Esophagus muscularis mucosa (tissue), 4 donors: Measurements from ENCODE around the gene HIVEP1. TPM values are rescaled to one million over a fixed set of nuclear protein-coding genes. Genes with fewer than 3 reads are reported as not detected.

ENCODE experiments used
- DNase-seq: peaks from one replicate; pipeline ENCODE4 v3.0.0-alpha.2; 2017; ENCODE audit errors: extremely low spot score
- H3K27ac ChIP-seq, 4 donors: fragments of 200-600 bp; sonication (generic); replicated peaks in 1 of 4; 1 replicate in 3 of 4; 2 replicates in 1 of 4; pipeline ENCODE4 v1.5.1; 2016 to 2019; ENCODE audit warnings: mild to moderate bottlenecking in 1 of 4
- H3K27me3 ChIP-seq, 4 donors: fragments of 200-600 bp; sonication (generic); one replicate each; pipeline versions ENCODE4 v1.5.1 to v1.6.0; 2016 to 2019
- H3K36me3 ChIP-seq, 4 donors: fragments of 200-600 bp; sonication (generic); one replicate each; pipeline ENCODE4 v1.5.1; 2016 to 2019
- H3K4me1 ChIP-seq, 4 donors: fragments of 200-600 bp; sonication (generic); one replicate each; pipeline ENCODE4 v1.5.1; 2016 to 2019
- H3K4me3 ChIP-seq, 4 donors: fragments of 200-600 bp; sonication (generic); 1 replicate in 2 of 4; 2 replicates in 2 of 4; pipeline ENCODE4 v1.5.1; 2016 to 2019; ENCODE audit warnings: mild to moderate bottlenecking in 4 of 4, moderate library complexity in 1 of 4
- H3K9me3 ChIP-seq, 4 donors: fragments of 200-600 bp; sonication (generic); 1 replicate in 3 of 4; 2 replicates in 1 of 4; pipeline ENCODE4 v1.5.1; 2016 to 2019
- EP300 ChIP-seq: sonication (generic); formaldehyde crosslinking; IDR thresholded peaks from one replicate; pipeline ENCODE4 v1.6.1; 2017; ENCODE audit warnings: antibody characterized with exemption
- POLR2A ChIP-seq: fragments of 450-650 bp; IDR thresholded peaks from one replicate; pipeline ENCODE4 v1.6.1; 2017; ENCODE audit warnings: antibody characterized with exemption, moderate library complexity, mild to moderate bottlenecking, low read depth
- POLR2AphosphoS5 ChIP-seq, 2 donors: sonication (generic); formaldehyde crosslinking; IDR thresholded peaks; one replicate each; pipeline ENCODE4 v1.6.1; 2017; ENCODE audit warnings: antibody characterized with exemption in 2 of 2
- WGBS: methylation state at CpG from one replicate; pipeline ENCODE4 v1.1.5; 2018; 5-methylcytosine and 5-hydroxymethylcytosine counted together
- intact Hi-C: fragments of 100-400 bp; cut with DNase I; formaldehyde crosslinking; loops from one replicate; pipeline ENCODE4 v1.15.1; 2023
- total RNA-seq, 4 donors: library from RNA; depleted of rRNA; stranded (reverse); fragments of >200 nt; gene quantifications; one replicate each; pipeline versions ENCODE4 v1.1.0 to v1.2.1, GENCODE V29; 2016
- TF ChIP-seq, protein P1 (sequence below), 3 experiments: fragments of 200-600 bp in 2 of 3; fragments of 450-650 bp in 1 of 3; sonication (generic) in 2 of 3; IDR thresholded peaks; one replicate each; pipeline ENCODE4 v1.5.1; 2017 to 2019; ENCODE audit warnings: antibody characterized with exemption in 3 of 3, mild to moderate bottlenecking in 2 of 3, moderate library complexity in 1 of 3

The HIVEP1 gene
- total RNA-seq, 4 donors from 2014 or later: 16.2 to 28.3 (median 25.1) TPM

- Histone ChIP-seq H3K9me3 (no peaks in the 10 kb centered on the region), H3K27me3 (no peaks in the 10 kb centered on the region), H3K36me3 (peaks cover 0 to 7% (median 0%) of the 10 kb centered on the region in 4 donors), H3K4me1 (peaks cover 0 to 3% (median 0%) of the 10 kb centered on the region in 4 donors), H3K4me3 (no peak overlapping the region), H3K27ac (no peak overlapping the region)
- TF ChIP-seq POLR2A (no peak), POLR2AphosphoS5 (IDR thresholded peaks at IDR 0.05) (no peak), EP300 (no peak)
- TF ChIP-seq, protein P1, sequence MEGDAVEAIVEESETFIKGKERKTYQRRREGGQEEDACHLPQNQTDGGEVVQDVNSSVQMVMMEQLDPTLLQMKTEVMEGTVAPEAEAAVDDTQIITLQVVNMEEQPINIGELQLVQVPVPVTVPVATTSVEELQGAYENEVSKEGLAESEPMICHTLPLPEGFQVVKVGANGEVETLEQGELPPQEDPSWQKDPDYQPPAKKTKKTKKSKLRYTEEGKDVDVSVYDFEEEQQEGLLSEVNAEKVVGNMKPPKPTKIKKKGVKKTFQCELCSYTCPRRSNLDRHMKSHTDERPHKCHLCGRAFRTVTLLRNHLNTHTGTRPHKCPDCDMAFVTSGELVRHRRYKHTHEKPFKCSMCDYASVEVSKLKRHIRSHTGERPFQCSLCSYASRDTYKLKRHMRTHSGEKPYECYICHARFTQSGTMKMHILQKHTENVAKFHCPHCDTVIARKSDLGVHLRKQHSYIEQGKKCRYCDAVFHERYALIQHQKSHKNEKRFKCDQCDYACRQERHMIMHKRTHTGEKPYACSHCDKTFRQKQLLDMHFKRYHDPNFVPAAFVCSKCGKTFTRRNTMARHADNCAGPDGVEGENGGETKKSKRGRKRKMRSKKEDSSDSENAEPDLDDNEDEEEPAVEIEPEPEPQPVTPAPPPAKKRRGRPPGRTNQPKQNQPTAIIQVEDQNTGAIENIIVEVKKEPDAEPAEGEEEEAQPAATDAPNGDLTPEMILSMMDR (IDR thresholded peaks at IDR 0.05): no peak
- no peak for DNase-seq
- intact Hi-C loops: no loop called here
- 81% methylated on average over 3 of the region's 3 CpGs for WGBS
Measured at GRCh38 chr6:12148317-12148801, 136.2 kb downstream of the HIVEP1 start.

DNA sequence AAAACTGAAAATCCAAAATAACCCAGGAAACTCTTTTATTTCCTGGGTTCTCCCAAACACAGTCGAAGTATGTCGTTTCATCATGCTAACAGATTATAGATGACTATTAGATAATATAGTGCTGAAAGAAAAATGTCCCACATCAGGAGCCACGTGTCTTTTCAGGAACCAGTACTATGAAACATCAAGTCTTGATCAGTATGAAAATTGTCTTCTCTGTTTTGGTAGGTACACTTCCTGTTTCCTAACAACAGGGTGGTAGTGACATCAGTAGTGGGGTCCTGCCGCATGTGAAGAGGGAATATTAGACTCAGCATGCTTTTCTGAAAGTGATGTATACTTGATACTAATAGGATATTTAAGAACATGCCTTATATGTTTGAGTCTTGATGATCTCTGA, 136.7 kb downstream of the HIVEP1 start:
- H3K36me3 ChIP-seq: peaks cover 0 to 7% (median 0%) of the 10 kb centered on the region in 4 donors
- WGBS: 64% methylated on average over 4 of the region's 4 CpGs
- no peaks in the 10 kb centered on the region for H3K9me3 ChIP-seq
- no peaks in the 10 kb centered on the region for H3K27me3 ChIP-seq
- no peak for DNase-seq
- peaks cover 0 to 3% (median 0%) of the 10 kb centered on the region in 4 donors for H3K4me1 ChIP-seq
- no peak for TF ChIP-seq POLR2AphosphoS5 (IDR thresholded peaks at IDR 0.05)
- TF ChIP-seq EP300: no peak
- TF ChIP-seq POLR2A: no peak
- no peak overlapping the region for H3K27ac ChIP-seq
- intact Hi-C loops: no loop called here
- no peak overlapping the region for H3K4me3 ChIP-seq

DNA sequence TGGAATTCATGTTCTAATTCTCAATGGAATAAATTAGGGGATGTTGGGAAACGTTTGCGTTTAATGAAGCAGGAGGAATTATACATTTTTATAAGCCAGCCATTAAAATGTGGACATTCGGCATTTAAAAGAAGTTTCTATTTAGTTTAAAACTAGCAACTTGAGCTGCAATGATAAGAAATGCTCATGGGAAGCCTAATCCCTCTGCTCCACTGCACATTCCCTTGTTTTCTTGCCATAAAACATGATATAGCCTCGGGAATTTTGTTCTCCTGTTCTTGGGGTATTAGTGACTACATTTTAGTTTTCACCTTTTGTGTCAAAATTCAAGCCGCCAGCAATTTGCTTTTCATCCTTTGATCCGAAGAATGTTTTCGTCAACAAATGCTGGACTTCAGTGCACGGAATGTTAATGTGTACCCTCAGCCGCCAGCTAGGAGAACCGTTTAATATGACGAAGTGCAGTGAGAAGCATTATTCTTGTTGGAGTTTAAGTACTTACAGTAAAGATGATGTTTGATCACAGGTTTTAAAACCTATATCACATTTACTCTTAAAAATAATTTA, 137.9 kb downstream of the HIVEP1 start:
- Histone ChIP-seq H3K36me3 (peaks cover 0 to 7% (median 0%) of the 10 kb centered on the region in 4 donors), H3K4me3 (no peak overlapping the region), H3K27ac (no peak overlapping the region), H3K27me3 (no peaks in the 10 kb centered on the region), H3K4me1 (peaks cover 0 to 3% (median 0%) of the 10 kb centered on the region in 4 donors), H3K9me3 (no peaks in the 10 kb centered on the region)
- 81% methylated on average over 11 of the region's 11 CpGs for WGBS
- no peak for DNase-seq
- TF ChIP-seq, protein P1 (IDR thresholded peaks at IDR 0.05): no peak
- TF ChIP-seq EP300 (no peak), POLR2AphosphoS5 (IDR thresholded peaks at IDR 0.05) (no peak), POLR2A (no peak)
- intact Hi-C loops: loop anchor here (10.0 kb wide), 1 partner anchor 455 kb away; no protein-coding TSS in a partner anchor

- TF ChIP-seq POLR2AphosphoS5 (IDR thresholded peaks at IDR 0.05): no peak
- TF ChIP-seq EP300: no peak
- TF ChIP-seq POLR2A: no peak
- TF ChIP-seq, protein P1 (IDR thresholded peaks at IDR 0.05): peak in 2 of 3 experiments; percentile 25 to 29
- Histone ChIP-seq H3K36me3 (peaks cover 0 to 7% (median 0%) of the 10 kb centered on the region in 4 donors), H3K4me1 (peaks cover 0 to 3% (median 0%) of the 10 kb centered on the region in 4 donors), H3K27me3 (no peaks in the 10 kb centered on the region), H3K27ac (no peak overlapping the region), H3K4me3 (no peak overlapping the region), H3K9me3 (no peaks in the 10 kb centered on the region)
- 62% methylated on average over 7 of the region's 7 CpGs for WGBS
- intact Hi-C loops: loop anchor here (10.0 kb wide), 1 partner anchor 454 kb away; no protein-coding TSS in a partner anchor
- DNase-seq: no peak
Measured at GRCh38 chr6:12150812-12151432, 138.8 kb downstream of the HIVEP1 start.

GRCh38 chr6:12151433-12151820, 139.3 kb downstream of the HIVEP1 start:
- H3K27ac ChIP-seq: no peak overlapping the region
- no peaks in the 10 kb centered on the region for H3K27me3 ChIP-seq
- 93% methylated on average over 2 of the region's 2 CpGs for WGBS
- H3K36me3 ChIP-seq: peaks cover 0 to 7% (median 0%) of the 10 kb centered on the region in 4 donors
- peaks cover 0 to 3% (median 0%) of the 10 kb centered on the region in 4 donors for H3K4me1 ChIP-seq
- no peak for DNase-seq
- no peak overlapping the region for H3K4me3 ChIP-seq
- TF ChIP-seq EP300 (no peak), POLR2A (no peak), POLR2AphosphoS5 (IDR thresholded peaks at IDR 0.05) (no peak)
- TF ChIP-seq, protein P1 (IDR thresholded peaks at IDR 0.05): no peak
- H3K9me3 ChIP-seq: no peaks in the 10 kb centered on the region
- intact Hi-C loops: loop anchor here (10.0 kb wide), 1 partner anchor 453 kb away; no protein-coding TSS in a partner anchor
